AG04449 (cell line): ENCODE results near the gene PEBP1.
A peak's percentile ranks its signal among the peaks of the same experiment; 100 is the strongest.
"Not testable (repeated sequence)": the region's sequence is repeated elsewhere in the genome, so short reads cannot be mapped to it uniquely, and the experiment has no call there.

Experiments used
- CTCF ChIA-PET: fragments of 350-600 bp; formaldehyde crosslinking; extraction: SDS; loops from one replicate; lab custom pipeline; 2021; ENCODE audit warnings: antibody characterized with exemption; lab: Yijun Ruan, JAX
- POLR2A ChIA-PET: fragments of 400-600, 350-600 bp; formaldehyde crosslinking; extraction: SDS; loops from one replicate; lab custom pipeline; 2020; ENCODE audit warnings: antibody characterized with exemption, inconsistent platforms; lab: Yijun Ruan, JAX
- DNase-seq: peaks from one replicate; pipeline ENCODE4 v3.0.0-alpha.2; 2010; ENCODE audit warnings: low read depth, low spot score
- H3K4me3 ChIP-seq: 2 replicates; pipeline ENCODE4 v1.5.1; 2011; ENCODE audit warnings: low read depth, mild to moderate bottlenecking, control low read depth, low read length
- TF ChIP-seq, protein P1 (sequence below): IDR thresholded peaks from one replicate; pipeline ENCODE4 v1.5.1; 2011; ENCODE audit warnings: mild to moderate bottlenecking, moderate library complexity, low read length, control low read depth, inconsistent platforms; ENCODE audit not compliant: insufficient read depth; ENCODE audit errors: missing control alignments

The PEBP1 gene

DNA sequence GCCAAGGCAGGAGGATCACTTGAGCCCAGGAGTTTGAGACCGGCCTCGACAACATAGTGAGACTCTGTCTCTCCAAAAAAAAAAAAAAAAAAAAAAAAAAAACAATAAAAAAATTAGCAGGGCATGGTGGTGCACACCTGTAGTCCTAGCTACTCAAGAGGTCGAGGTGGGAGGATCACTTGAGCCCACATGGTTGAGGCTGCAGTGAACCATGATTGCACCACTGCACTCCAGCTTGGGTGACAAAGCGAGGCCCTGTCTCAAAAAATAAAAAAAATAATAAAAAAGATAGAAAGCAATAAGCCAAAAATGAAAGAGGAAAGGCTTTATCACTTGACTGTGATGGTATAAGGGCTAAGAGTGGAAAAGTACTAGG is 10.2 kb upstream of the PEBP1 start:
- POLR2A ChIA-PET: no interaction called here
- no peak for DNase-seq
- CTCF ChIA-PET: interaction anchor here (6.7 kb wide), 1 partner anchor 251 kb away, joined by 45 read pairs; the partner anchor contains the start of gene SUDS3
- TF ChIP-seq, protein P1, sequence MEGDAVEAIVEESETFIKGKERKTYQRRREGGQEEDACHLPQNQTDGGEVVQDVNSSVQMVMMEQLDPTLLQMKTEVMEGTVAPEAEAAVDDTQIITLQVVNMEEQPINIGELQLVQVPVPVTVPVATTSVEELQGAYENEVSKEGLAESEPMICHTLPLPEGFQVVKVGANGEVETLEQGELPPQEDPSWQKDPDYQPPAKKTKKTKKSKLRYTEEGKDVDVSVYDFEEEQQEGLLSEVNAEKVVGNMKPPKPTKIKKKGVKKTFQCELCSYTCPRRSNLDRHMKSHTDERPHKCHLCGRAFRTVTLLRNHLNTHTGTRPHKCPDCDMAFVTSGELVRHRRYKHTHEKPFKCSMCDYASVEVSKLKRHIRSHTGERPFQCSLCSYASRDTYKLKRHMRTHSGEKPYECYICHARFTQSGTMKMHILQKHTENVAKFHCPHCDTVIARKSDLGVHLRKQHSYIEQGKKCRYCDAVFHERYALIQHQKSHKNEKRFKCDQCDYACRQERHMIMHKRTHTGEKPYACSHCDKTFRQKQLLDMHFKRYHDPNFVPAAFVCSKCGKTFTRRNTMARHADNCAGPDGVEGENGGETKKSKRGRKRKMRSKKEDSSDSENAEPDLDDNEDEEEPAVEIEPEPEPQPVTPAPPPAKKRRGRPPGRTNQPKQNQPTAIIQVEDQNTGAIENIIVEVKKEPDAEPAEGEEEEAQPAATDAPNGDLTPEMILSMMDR: no peak
- no peak overlapping the region for H3K4me3 ChIP-seq

DNA sequence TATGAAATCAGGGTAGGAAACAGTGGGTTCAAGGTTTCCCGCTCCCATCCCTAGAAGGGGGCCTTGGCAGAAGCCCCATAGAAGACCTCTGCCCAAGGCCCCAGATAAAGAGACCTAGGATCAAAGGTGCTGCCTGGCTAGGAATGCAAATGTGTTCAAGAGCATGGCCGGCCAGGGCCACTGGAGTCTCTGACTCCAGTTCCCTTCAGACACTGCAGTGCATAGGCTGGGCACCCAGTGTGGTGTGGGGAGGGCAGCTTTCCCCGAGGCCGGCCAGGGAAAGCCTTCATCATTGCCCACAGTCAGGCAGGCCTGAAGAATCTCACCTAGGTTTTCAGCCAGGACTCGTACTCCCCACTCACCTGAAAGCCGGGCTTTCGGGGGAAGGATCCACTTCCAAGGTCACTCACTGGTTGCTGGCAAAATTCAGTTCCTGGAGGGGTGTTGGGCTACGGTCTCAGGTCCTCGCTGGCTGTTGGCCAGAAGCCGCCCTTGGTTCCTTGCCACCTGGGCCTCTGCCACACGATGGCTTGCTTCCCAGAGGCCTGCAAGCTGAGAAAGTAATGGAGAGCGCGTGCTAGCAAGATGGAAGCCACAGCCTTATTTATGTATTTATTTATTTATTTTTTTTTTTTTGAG is 9.7 kb upstream of the PEBP1 start:
- ChIA-PET CTCF (interaction anchor here (6.7 kb wide), 1 partner anchor 251 kb away, joined by 45 read pairs; the partner anchor contains the start of gene SUDS3), POLR2A (no interaction called here)
- TF ChIP-seq, protein P1: no peak
- no peak overlapping the region for H3K4me3 ChIP-seq
- DNase-seq: no peak

DNA sequence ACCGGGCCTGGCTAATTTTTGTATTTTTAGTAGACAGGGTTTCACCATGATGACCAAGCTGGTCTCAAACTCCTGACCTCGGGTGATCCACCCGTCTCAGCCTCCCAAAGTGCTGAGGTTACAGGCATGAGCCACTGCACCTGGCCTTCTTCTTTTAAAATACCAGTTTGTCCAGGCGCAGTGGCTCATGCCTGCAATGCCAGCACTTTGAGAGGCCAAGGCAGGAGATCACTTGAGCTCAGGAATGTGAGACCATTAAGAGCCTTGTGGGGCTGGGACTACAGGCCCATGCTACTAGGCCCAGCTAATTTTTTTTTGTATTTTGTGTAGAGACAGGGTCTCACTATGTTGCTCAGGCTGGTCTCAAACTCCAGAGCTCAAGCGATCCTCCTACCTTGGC is 8.1 kb upstream of the PEBP1 start:
- TF ChIP-seq, protein P1: no peak
- ChIA-PET CTCF (no interaction called here), POLR2A (no interaction called here)
- no peak for DNase-seq
- H3K4me3 ChIP-seq: no peak overlapping the region

DNA sequence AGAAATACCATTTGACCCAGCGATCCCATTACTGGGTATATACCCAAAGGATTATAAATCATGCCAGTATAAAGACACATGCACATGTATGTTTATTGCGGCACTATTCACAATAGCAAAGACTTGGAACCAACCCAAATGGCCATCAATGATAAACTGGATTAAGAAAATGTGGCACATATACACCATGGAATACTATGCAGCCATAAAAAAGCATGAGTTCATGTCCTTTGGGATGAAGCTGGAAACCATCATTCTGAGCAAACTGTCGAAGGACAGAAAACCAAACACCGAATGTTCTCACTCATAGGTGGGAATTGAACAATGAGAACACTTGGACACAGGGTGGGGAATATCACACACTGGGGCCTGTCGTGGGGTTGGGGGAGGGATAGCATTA is 6.5 kb upstream of the PEBP1 start:
- POLR2A ChIA-PET, DNase-seq, H3K4me3 ChIP-seq: not testable (repeated sequence)
- CTCF ChIA-PET: interaction anchor here (1.0 to 1.1 kb wide), 2 partner anchors 8 to 11 kb away, joined by 3 to 4 read pairs; no protein-coding TSS in a partner anchor

DNA sequence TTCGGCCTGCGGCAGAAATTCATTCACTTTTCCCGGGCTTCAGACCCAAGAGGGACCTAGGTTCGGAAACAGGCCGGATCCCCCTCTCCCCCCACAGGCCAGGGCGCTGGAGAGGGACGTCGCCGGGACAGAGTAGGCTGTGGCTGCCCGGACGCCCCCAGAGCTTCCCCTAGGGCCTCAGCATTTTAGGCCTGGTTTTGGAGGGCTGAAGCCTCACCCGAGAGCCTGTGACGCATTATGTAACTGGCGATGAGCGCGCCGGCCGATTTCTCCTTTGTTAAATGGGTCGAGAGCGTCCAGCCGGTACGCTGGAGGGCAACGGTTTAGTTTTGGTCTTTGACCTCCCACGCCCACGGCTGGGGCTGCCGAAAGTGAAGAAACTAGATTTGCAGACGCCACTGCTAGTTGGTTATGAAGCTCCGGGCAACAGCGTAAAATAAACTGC is 657 bp downstream of the PEBP1 start:
- ChIA-PET CTCF (interaction anchor here (1.1 to 6.1 kb wide), 6 partner anchors 16 to 262 kb away, joined by 3 to 44 read pairs (median 6); no protein-coding TSS in a partner anchor), POLR2A (interaction anchor here (0.6 to 1.7 kb wide), 5 partner anchors 15 to 239 kb away, joined by 3 to 5 read pairs (median 4); partner anchors contain the start of gene SUDS3)
- TF ChIP-seq, protein P1: no peak
- peak overlapping the region; percentile 93 for H3K4me3 ChIP-seq
- DNase-seq: no peak

DNA sequence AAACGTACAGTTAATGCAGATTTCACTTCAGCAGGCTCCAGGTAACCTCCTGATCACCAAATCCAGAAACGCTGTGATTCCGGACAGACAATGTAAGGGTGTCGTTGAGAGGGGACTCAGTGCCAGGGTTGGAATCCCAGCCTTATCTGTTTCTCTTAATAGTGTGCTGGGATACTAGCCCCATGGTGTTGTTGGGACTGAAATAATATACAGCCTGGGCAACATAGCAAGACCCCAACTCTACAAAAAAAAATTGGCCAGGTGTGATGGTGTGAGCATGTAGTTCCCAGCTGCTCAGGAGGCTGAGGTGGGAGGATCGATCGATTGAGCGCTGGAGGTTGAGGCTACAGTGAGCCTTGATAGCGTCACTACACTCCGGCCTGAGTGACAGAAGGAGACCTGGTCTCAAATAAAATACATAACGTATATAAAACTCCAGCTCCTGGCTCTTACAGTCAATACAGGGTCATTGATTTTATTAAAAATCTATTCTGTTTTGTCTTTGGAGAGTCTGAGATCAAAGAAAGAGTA is 1.3 kb downstream of the PEBP1 start:
- H3K4me3 ChIP-seq: peak overlapping the region; percentile 93
- ChIA-PET CTCF (interaction anchor here (0.8 to 2.4 kb wide), 5 partner anchors 17 to 263 kb away, joined by 3 to 12 read pairs (median 4); no protein-coding TSS in a partner anchor), POLR2A (interaction anchor here (0.6 kb wide), 1 partner anchor 42 kb away, joined by 4 read pairs; no protein-coding TSS in a partner anchor)
- TF ChIP-seq, protein P1: no peak
- DNase-seq: no peak
